A549 (cell line): Measurements from ENCODE around the gene LAMTOR4. TPM values are rescaled to one million over a fixed set of nuclear protein-coding genes. Genes with fewer than 3 reads are reported as not detected.

ENCODE experiments used
- ATAC-seq, 2 experiments: fragments of 200-7000 bp in 1 of 2; fragments of >200 bp in 1 of 2; cut with Nextera tagmentation in 1 of 2; cut with Tn5 transposase in 1 of 2; 3 replicates each; pipeline versions ENCODE4 v1.8.0 to v1.9.1; 2018 to 2020; ENCODE audit warnings: mild to moderate bottlenecking in 1 of 2, moderate library complexity in 1 of 2
- CTCF ChIA-PET: fragments of 300-600 bp; sonication (Branson Sonifier 250); formaldehyde crosslinking; extraction: SDS; loops from one replicate; lab custom pipeline; 2021; ENCODE audit warnings: antibody characterized with exemption, inconsistent platforms; lab: Yijun Ruan, JAX
- POLR2A ChIA-PET: fragments of 350-600 bp; formaldehyde crosslinking; extraction: SDS; loops from one replicate; lab custom pipeline; 2021; ENCODE audit warnings: antibody characterized with exemption, inconsistent platforms; lab: Yijun Ruan, JAX
- DNase-seq, 2 experiments: peaks; one replicate each; pipeline versions ENCODE4 v3.0.0 to v3.0.0-alpha.2; 2011 to 2016; ENCODE audit warnings: low read depth in 1 of 2, low spot score in 1 of 2
- FAIRE-seq: peaks from 2 replicates; lab custom pipeline; 2011; peaks lifted over from hg19 to GRCh38; lab: Jason Lieb, UNC
- H3K27ac ChIP-seq, 2 experiments: fragments of >200 bp; sonication (Bioruptor Twin); formaldehyde crosslinking; 3 replicates each; pipeline ENCODE4 v1.5.1; 2016 to 2017
- H3K4me1 ChIP-seq: fragments of >200 bp; sonication (Bioruptor Twin); formaldehyde crosslinking; 3 replicates; pipeline ENCODE4 v1.6.1; 2016
- H3K4me2 ChIP-seq: fragments of >200 bp; sonication (Bioruptor Twin); formaldehyde crosslinking; 3 replicates; pipeline ENCODE4 v1.6.1; 2016
- H3K4me3 ChIP-seq: fragments of >200 bp; sonication (Bioruptor Twin); formaldehyde crosslinking; 3 replicates; pipeline ENCODE4 v1.5.1; 2016
- H3K9me3 ChIP-seq: fragments of >200 bp; sonication (Bioruptor Twin); formaldehyde crosslinking; 3 replicates; pipeline ENCODE4 v1.6.1; 2016
- CBX2 ChIP-seq: fragments of 200-600 bp; sonication (generic); IDR thresholded peaks from 2 replicates; pipeline ENCODE4 v1.6.1; 2016; ENCODE audit warnings: low read depth, mild to moderate bottlenecking, borderline replicate concordance
- CBX8 ChIP-seq: fragments of 200-600 bp; sonication (generic); IDR thresholded peaks from 2 replicates; pipeline ENCODE4 v1.6.1; 2016
- HEYL ChIP-seq: fragments of 250-450 bp; sonication (Bioruptor Pico); IDR thresholded peaks from 2 replicates; pipeline ENCODE4 v1.8.0; 2021; ENCODE audit warnings: mild to moderate bottlenecking, moderate library complexity
- HOXA7 ChIP-seq: fragments of 250-450 bp; sonication (Bioruptor Pico); IDR thresholded peaks from 2 replicates; pipeline ENCODE4 v1.5.0; 2020; ENCODE audit warnings: mild to moderate bottlenecking, moderate library complexity
- HOXB13 ChIP-seq: fragments of 250-450 bp; sonication (Bioruptor Pico); IDR thresholded peaks from 2 replicates; pipeline ENCODE4 v1.5.0; 2020; ENCODE audit warnings: low read depth, mild to moderate bottlenecking, moderate library complexity
- HOXB5 ChIP-seq: fragments of 250-450 bp; sonication (Bioruptor Pico); IDR thresholded peaks from 2 replicates; pipeline ENCODE4 v1.5.0; 2020; ENCODE audit warnings: mild to moderate bottlenecking, moderate library complexity
- JUN ChIP-seq, 2 experiments: fragments of >200 bp; sonication (Bioruptor Twin); formaldehyde crosslinking; IDR thresholded peaks; 2 replicates in 1 of 2; 3 replicates in 1 of 2; pipeline ENCODE4 v1.6.1; 2016 to 2017
- JUNB ChIP-seq: fragments of >200 bp; sonication (Bioruptor Twin); formaldehyde crosslinking; IDR thresholded peaks from 2 replicates; pipeline ENCODE4 v1.6.1; 2016
- KDM5A ChIP-seq: fragments of 200-600 bp; sonication (generic); IDR thresholded peaks from 2 replicates; pipeline ENCODE4 v1.6.1; 2016; ENCODE audit warnings: antibody characterized with exemption, mild to moderate bottlenecking
- MAFK ChIP-seq: fragments of 450-650 bp; IDR thresholded peaks from 2 replicates; pipeline ENCODE4 v1.6.1; 2014; ENCODE audit not compliant: partially characterized antibody
- MAZ ChIP-seq: fragments of 150-350 bp; IDR thresholded peaks from 2 replicates; pipeline ENCODE4 v1.6.1; 2014; ENCODE audit warnings: antibody characterized with exemption, low read depth, low read length, borderline replicate concordance
- PHF8 ChIP-seq: fragments of 200-600 bp; sonication (generic); IDR thresholded peaks from 2 replicates; pipeline ENCODE4 v1.6.1; 2016; ENCODE audit warnings: low read depth, mild to moderate bottlenecking, antibody characterized with exemption, moderate library complexity, borderline replicate concordance
- POLR2A ChIP-seq: IDR thresholded peaks from 2 replicates; pipeline ENCODE4 v1.6.1; 2012; ENCODE audit warnings: mild to moderate bottlenecking, low read length
- RCOR1 ChIP-seq: fragments of 150-350 bp; IDR thresholded peaks from 2 replicates; pipeline ENCODE4 v1.6.1; 2014; ENCODE audit warnings: antibody characterized with exemption, low read length, low read depth
- RNF2 ChIP-seq: fragments of 200-600 bp; sonication (generic); IDR thresholded peaks from 2 replicates; pipeline ENCODE4 v1.6.1; 2016; ENCODE audit warnings: low read depth, mild to moderate bottlenecking, antibody characterized with exemption, moderate library complexity, borderline replicate concordance
- SMC3 ChIP-seq: fragments of >200 bp; sonication (Bioruptor Twin); formaldehyde crosslinking; IDR thresholded peaks from 3 replicates; pipeline ENCODE4 v1.6.1; 2018; ENCODE audit warnings: inconsistent platforms
- TFCP2L1 ChIP-seq: fragments of 250-450 bp; sonication (Bioruptor Pico); IDR thresholded peaks from 2 replicates; pipeline ENCODE4 v1.5.0; 2021; ENCODE audit warnings: mild to moderate bottlenecking
- ZC3H11A ChIP-seq: fragments of 450-650 bp; IDR thresholded peaks from 2 replicates; pipeline ENCODE4 v1.6.1; 2014; ENCODE audit warnings: antibody characterized with exemption, mild to moderate bottlenecking
- WGBS: methylation state at CpG from one replicate; pipeline ENCODE4 v1.1.6; 2017; ENCODE audit errors: missing lambda C conversion rate; 5-methylcytosine and 5-hydroxymethylcytosine counted together
- polyA plus RNA-seq, 4 experiments: library from polyadenylated mRNA; depleted of rRNA in 3 of 4; stranded (reverse); fragments of >200 nt; fragmentation: RNase III in 1 of 4; extraction: RNeasy Plus Mini Kit Qiagen cat#74134 plus additional on column Dnase treatment in 1 of 4; gene quantifications; 2 replicates in 3 of 4; 3 replicates in 1 of 4; pipeline ENCODE4 v1.2.3, GENCODE V29; 2011 to 2017
- TF ChIP-seq, protein P1 (sequence below): fragments of 250-450 bp; sonication (Bioruptor Pico); IDR thresholded peaks from 2 replicates; pipeline ENCODE4 v1.5.0; 2020; ENCODE audit warnings: low read depth, mild to moderate bottlenecking, moderate library complexity
- TF ChIP-seq, protein P2 (sequence below): IDR thresholded peaks from 2 replicates; pipeline ENCODE4 v1.6.1; 2012; ENCODE audit warnings: low read depth, borderline replicate concordance
- TF ChIP-seq, protein P3 (sequence below): fragments of >200 bp; sonication (Bioruptor Twin); formaldehyde crosslinking; IDR thresholded peaks from 3 replicates; pipeline ENCODE4 v1.5.1; 2016
- TF ChIP-seq, protein P4 (sequence below): fragments of 200-600 bp; sonication (generic); IDR thresholded peaks from 2 replicates; pipeline ENCODE4 v1.6.1; 2016; ENCODE audit warnings: antibody characterized with exemption, mild to moderate bottlenecking, moderate library complexity
- TF ChIP-seq, protein P5 (sequence below): IDR thresholded peaks from 2 replicates; pipeline ENCODE4 v1.6.1; 2012

LAMTOR4 gene
- polyA plus RNA-seq, 2 of the 4 experiments (the other 2 are of a cell fraction): 123 to 177 TPM

DNA sequence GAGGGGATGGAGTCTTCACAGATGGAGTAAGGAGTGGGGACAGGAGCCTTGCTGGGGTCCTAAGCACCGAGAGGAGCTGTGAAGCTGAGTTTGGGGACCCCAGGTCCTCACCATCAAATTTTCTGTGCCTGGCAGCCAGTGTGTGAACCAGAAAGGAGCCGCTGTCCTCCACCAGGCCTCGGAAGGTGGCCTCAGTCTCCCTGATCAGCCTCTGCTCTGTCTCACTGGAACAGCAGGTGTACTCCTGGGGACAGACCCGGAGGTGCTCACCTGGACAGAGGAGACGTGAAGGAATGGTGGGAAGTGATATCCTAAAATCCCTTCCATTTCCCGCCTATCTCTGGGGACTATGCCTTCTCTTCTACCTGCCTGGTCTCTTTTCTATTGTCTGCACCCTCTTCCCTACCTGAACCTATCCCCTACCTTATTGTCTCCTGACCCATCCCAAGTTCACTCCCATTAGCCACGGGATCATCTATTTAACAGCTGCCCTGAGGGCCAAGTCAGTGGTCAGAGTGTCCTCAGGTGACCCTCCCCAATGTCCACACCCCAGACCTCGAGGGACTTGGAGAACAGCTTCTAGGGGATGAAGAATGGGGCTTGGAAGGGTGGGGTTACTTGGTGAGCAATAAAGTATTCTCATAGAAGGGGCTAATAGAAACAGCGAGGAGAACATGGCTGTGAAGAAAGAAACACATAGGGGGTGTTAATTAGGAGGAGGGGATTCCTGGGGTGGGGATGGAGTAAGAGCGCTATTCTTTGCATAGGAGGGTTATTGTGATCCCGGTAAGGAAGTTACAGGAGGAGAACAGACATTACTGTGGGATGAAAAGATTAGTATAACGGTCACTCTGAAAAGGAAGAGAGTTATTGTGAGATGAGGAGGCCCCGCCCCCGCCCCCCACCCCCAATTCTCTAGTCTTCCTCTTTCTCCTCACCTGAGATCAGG lies 27.7 kb downstream of the LAMTOR4 start:
- DNase-seq (no peak), FAIRE-seq (no peak), ATAC-seq (no peak)
- WGBS: 48% methylated on average over 14 of the region's 14 CpGs
- H3K4me2 ChIP-seq: peak overlapping the region; percentile 92
- H3K27ac ChIP-seq: peak overlapping the region; percentile 68 to 83
- H3K9me3 ChIP-seq: no peaks in the 10 kb centered on the region; the same call in 2 of the 3 replicates
- TF ChIP-seq HOXA7: no peak
- no peak for TF ChIP-seq CBX8
- no peak for TF ChIP-seq SMC3
- no peak for TF ChIP-seq MAZ
- H3K4me3 ChIP-seq: peak overlapping the region; percentile 64
- peaks cover 9% of the 10 kb centered on the region; the same call in 2 of the 3 replicates for H3K4me1 ChIP-seq
- CTCF ChIA-PET: interaction anchor here (0.9 to 5.7 kb wide), 5 partner anchors 9 to 44 kb away, joined by 3 to 25 read pairs (median 6); no protein-coding TSS in a partner anchor
- POLR2A ChIA-PET: interaction anchor here (1.1 to 1.6 kb wide), 4 partner anchors 13 to 768 kb away, joined by 3 to 12 read pairs (median 6); partner anchors contain the start of genes BUD31, LAMTOR4, MEPCE and PDAP1

DNA sequence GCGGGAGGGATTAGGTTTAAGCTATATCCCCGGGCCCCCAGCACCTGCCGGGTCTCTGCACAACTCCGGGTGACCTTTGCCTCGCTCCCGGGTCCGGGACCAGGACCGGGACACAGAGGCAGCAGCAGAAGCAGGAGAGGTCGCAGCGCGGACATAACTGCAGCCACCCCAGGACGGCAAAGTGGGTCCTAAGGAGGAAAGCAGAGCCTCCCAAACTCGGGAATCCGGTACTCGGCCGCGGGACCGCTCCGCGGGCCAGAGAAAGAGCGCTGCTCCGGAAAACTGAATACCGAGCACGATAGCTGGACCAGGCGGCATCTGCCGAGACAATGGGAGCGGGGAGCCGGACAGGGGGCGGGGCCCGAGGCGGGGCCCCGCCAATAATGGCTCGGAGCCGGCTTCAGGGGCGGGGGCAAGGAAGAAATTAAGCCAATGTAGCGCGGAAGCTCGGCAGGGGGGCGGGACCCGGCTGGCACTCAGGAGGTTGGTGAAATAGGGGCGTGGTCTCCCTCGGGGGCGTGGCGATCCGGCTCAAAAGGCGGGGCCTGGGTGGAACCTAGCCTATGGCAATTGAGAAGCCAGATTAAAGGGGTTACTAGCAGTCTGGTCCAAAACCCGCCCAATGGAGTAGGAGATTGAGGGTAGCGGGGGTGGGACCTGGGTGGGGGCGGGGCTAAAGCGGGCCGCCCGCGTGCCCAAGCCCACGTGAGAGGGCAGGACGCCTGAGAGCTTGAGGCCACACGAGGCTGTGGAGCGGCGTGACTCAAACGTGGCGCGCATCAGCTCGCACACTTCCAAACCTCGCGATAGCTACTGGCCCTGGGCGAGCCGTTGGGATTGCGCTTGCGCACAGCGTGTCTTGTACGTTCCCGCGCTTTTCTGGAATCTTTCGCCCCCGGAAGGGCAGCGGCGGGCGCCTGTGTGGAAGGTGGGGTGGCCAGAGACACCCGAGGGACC lies 28.6 kb downstream of the LAMTOR4 start, which contains the start of the genes GPC2 and STAG3:
Gene GPC2, minus strand, starts transcription at position 337 of the 957 bp plus-strand sequence. Its CDS starts 182 bp downstream, at position 155.
Gene STAG3, plus strand, starts transcription at position 874 of the 957 bp plus-strand sequence. CDS start 2,639 bp downstream, outside the sequence.
- peak within 1 kb of the TSS; percentile 92 for H3K4me2 ChIP-seq
- peak; percentile 89 to 95 for ATAC-seq
- FAIRE-seq: no peak
- peak within 1 kb of the TSS; percentile 68 to 83 for H3K27ac ChIP-seq
- no peaks in the 10 kb centered on the region; the same call in 2 of the 3 replicates for H3K9me3 ChIP-seq
- CTCF ChIA-PET: interaction anchor here (0.9 to 5.7 kb wide), 4 partner anchors 10 to 44 kb away, joined by 3 to 25 read pairs (median 4); no protein-coding TSS in a partner anchor
- POLR2A ChIA-PET: interaction anchor here (0.6 to 1.6 kb wide), 5 partner anchors 14 to 769 kb away, joined by 3 to 12 read pairs (median 6); partner anchors contain the start of genes BUD31, LAMTOR4, MEPCE and PDAP1
- DNase-seq: peak; percentile 87 to 96
- H3K4me1 ChIP-seq: peaks cover 9% of the 10 kb centered on the region; the same call in 2 of the 3 replicates
- H3K4me3 ChIP-seq: peak within 1 kb of the TSS; percentile 64
- WGBS: 30% methylated on average over 49 of the region's 78 CpGs
- TF ChIP-seq JUNB: no peak
- no peak for TF ChIP-seq CBX8
- no peak for TF ChIP-seq HEYL (CRISPR knock-in tag)
- TF ChIP-seq RCOR1: no peak
- TF ChIP-seq MAZ: no peak
- TF ChIP-seq KDM5A: no peak
- TF ChIP-seq HOXB13 (CRISPR knock-in tag): 0 out of 2 replicates have a peak, but pooled peaks have one; percentile 55
- TF ChIP-seq JUN (IDR thresholded peaks at IDR 0.05): 0 out of 5 replicates have a peak, but pooled peaks of 1 of the 2 experiments have one; percentile 22
- TF ChIP-seq, protein P1, sequence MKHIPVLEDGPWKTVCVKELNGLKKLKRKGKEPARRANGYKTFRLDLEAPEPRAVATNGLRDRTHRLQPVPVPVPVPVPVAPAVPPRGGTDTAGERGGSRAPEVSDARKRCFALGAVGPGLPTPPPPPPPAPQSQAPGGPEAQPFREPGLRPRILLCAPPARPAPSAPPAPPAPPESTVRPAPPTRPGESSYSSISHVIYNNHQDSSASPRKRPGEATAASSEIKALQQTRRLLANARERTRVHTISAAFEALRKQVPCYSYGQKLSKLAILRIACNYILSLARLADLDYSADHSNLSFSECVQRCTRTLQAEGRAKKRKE (CRISPR knock-in tag): no peak
- TF ChIP-seq MAFK: no peak
- TF ChIP-seq ZC3H11A: no peak
- TF ChIP-seq, protein P2, sequence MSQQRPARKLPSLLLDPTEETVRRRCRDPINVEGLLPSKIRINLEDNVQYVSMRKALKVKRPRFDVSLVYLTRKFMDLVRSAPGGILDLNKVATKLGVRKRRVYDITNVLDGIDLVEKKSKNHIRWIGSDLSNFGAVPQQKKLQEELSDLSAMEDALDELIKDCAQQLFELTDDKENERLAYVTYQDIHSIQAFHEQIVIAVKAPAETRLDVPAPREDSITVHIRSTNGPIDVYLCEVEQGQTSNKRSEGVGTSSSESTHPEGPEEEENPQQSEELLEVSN: peak; percentile 98
- TF ChIP-seq HOXA7: no peak
- TF ChIP-seq, protein P3, sequence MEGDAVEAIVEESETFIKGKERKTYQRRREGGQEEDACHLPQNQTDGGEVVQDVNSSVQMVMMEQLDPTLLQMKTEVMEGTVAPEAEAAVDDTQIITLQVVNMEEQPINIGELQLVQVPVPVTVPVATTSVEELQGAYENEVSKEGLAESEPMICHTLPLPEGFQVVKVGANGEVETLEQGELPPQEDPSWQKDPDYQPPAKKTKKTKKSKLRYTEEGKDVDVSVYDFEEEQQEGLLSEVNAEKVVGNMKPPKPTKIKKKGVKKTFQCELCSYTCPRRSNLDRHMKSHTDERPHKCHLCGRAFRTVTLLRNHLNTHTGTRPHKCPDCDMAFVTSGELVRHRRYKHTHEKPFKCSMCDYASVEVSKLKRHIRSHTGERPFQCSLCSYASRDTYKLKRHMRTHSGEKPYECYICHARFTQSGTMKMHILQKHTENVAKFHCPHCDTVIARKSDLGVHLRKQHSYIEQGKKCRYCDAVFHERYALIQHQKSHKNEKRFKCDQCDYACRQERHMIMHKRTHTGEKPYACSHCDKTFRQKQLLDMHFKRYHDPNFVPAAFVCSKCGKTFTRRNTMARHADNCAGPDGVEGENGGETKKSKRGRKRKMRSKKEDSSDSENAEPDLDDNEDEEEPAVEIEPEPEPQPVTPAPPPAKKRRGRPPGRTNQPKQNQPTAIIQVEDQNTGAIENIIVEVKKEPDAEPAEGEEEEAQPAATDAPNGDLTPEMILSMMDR: no peak
- no peak for TF ChIP-seq TFCP2L1
- peak; percentile 32; the same call in 1 of the 2 replicates for TF ChIP-seq PHF8
- peak; percentile 64; the same call in 1 of the 2 replicates for TF ChIP-seq RNF2
- TF ChIP-seq, protein P4, sequence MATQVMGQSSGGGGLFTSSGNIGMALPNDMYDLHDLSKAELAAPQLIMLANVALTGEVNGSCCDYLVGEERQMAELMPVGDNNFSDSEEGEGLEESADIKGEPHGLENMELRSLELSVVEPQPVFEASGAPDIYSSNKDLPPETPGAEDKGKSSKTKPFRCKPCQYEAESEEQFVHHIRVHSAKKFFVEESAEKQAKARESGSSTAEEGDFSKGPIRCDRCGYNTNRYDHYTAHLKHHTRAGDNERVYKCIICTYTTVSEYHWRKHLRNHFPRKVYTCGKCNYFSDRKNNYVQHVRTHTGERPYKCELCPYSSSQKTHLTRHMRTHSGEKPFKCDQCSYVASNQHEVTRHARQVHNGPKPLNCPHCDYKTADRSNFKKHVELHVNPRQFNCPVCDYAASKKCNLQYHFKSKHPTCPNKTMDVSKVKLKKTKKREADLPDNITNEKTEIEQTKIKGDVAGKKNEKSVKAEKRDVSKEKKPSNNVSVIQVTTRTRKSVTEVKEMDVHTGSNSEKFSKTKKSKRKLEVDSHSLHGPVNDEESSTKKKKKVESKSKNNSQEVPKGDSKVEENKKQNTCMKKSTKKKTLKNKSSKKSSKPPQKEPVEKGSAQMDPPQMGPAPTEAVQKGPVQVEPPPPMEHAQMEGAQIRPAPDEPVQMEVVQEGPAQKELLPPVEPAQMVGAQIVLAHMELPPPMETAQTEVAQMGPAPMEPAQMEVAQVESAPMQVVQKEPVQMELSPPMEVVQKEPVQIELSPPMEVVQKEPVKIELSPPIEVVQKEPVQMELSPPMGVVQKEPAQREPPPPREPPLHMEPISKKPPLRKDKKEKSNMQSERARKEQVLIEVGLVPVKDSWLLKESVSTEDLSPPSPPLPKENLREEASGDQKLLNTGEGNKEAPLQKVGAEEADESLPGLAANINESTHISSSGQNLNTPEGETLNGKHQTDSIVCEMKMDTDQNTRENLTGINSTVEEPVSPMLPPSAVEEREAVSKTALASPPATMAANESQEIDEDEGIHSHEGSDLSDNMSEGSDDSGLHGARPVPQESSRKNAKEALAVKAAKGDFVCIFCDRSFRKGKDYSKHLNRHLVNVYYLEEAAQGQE: no peak
- TF ChIP-seq POLR2A: peak; percentile 19; the same call in 1 of the 2 replicates
- TF ChIP-seq, protein P5, sequence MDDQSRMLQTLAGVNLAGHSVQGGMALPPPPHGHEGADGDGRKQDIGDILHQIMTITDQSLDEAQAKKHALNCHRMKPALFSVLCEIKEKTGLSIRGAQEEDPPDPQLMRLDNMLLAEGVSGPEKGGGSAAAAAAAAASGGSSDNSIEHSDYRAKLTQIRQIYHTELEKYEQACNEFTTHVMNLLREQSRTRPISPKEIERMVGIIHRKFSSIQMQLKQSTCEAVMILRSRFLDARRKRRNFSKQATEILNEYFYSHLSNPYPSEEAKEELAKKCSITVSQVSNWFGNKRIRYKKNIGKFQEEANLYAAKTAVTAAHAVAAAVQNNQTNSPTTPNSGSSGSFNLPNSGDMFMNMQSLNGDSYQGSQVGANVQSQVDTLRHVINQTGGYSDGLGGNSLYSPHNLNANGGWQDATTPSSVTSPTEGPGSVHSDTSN: no peak
- TF ChIP-seq CBX2: no peak
- TF ChIP-seq HOXB5 (CRISPR knock-in tag): 0 out of 2 replicates have a peak, but pooled peaks have one; percentile 72
